ENCODE measurements around the gene RPL14. TPM values are rescaled to one million over a fixed set of nuclear protein-coding genes. Genes with fewer than 3 reads are reported as not detected.

The RPL14 gene
- total and polyA plus RNA-seq, 2 of the 13 experiments (the other 11 are each of a cell fraction or from before 2014, with no cell fraction given): 502 to 1,291 TPM

DNA sequence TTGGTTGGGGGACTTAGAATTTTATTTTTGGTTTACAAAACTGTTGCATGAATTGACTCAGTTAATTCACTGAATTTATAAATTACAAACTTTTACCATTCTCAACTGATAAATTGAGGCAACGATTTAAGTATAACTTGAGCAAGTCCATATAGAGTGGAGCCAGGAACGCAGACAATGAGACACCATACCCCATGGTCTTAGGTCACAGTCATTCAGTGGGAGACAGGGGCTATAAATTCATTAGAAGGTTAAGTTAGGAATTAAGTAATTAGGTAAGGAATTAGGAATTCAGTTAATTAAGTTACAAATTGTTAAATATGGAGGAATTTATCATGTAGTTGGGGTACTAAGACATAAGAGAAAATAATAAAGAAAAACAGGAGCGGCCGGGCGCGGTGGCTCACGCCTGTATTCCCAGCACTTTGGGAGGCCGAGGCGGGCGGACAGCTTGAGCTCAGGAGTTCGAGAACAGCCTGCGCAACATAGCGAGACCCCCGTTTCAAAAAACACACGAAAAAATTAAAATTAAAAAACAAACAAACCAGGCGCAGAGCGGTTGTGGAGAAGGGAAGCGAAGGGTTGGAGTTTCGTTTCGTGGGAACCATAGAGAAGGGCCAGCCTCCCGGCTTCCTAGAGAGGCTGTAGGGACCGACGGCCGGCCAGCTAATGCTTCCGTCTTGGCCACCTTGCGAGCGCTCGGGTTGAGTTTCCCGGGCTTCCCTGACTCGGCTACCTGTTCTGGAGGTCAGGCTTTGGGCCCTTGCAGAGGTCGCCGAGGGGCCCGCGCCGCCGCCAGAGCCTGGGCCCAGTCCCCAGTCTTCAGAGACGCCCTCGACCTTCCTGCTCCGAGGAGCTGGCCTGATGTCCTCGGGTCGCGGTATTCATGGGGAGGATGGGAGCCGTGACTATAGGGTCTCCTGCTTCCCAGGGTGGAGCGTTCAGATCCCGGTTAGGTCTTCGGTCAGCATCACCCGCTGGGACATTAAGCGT, 19.6 kb downstream of the RPL14 start, which contains the start of gene ZNF619 (continued):
- TF ChIP-seq, protein P1, sequence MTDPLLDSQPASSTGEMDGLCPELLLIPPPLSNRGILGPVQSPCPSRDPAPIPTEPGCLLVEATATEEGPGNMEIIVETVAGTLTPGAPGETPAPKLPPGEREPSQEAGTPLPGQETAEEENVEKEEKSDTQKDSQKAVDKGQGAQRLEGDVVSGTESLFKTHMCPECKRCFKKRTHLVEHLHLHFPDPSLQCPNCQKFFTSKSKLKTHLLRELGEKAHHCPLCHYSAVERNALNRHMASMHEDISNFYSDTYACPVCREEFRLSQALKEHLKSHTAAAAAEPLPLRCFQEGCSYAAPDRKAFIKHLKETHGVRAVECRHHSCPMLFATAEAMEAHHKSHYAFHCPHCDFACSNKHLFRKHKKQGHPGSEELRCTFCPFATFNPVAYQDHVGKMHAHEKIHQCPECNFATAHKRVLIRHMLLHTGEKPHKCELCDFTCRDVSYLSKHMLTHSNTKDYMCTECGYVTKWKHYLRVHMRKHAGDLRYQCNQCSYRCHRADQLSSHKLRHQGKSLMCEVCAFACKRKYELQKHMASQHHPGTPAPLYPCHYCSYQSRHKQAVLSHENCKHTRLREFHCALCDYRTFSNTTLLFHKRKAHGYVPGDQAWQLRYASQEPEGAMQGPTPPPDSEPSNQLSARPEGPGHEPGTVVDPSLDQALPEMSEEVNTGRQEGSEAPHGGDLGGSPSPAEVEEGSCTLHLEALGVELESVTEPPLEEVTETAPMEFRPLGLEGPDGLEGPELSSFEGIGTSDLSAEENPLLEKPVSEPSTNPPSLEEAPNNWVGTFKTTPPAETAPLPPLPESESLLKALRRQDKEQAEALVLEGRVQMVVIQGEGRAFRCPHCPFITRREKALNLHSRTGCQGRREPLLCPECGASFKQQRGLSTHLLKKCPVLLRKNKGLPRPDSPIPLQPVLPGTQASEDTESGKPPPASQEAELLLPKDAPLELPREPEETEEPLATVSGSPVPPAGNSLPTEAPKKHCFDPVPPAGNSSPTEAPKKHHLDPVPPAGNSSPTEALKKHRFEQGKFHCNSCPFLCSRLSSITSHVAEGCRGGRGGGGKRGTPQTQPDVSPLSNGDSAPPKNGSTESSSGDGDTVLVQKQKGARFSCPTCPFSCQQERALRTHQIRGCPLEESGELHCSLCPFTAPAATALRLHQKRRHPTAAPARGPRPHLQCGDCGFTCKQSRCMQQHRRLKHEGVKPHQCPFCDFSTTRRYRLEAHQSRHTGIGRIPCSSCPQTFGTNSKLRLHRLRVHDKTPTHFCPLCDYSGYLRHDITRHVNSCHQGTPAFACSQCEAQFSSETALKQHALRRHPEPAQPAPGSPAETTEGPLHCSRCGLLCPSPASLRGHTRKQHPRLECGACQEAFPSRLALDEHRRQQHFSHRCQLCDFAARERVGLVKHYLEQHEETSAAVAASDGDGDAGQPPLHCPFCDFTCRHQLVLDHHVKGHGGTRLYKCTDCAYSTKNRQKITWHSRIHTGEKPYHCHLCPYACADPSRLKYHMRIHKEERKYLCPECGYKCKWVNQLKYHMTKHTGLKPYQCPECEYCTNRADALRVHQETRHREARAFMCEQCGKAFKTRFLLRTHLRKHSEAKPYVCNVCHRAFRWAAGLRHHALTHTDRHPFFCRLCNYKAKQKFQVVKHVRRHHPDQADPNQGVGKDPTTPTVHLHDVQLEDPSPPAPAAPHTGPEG (CRISPR knock-in tag; IDR thresholded peaks at IDR 0.05): peak; percentile 95
- TF ChIP-seq, protein P2, sequence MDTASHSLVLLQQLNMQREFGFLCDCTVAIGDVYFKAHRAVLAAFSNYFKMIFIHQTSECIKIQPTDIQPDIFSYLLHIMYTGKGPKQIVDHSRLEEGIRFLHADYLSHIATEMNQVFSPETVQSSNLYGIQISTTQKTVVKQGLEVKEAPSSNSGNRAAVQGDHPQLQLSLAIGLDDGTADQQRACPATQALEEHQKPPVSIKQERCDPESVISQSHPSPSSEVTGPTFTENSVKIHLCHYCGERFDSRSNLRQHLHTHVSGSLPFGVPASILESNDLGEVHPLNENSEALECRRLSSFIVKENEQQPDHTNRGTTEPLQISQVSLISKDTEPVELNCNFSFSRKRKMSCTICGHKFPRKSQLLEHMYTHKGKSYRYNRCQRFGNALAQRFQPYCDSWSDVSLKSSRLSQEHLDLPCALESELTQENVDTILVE (CRISPR knock-in tag; IDR thresholded peaks at IDR 0.05): no peak
- TF ChIP-seq TGIF2 (CRISPR knock-in tag; IDR thresholded peaks at IDR 0.05) (no peak), RXRA (CRISPR knock-in tag; IDR thresholded peaks at IDR 0.05) (no peak), ZBTB38 (CRISPR knock-in tag; IDR thresholded peaks at IDR 0.05) (no peak), ZSCAN29 (CRISPR knock-in tag; conservative IDR thresholded peaks at IDR 0.05) (peak; percentile 69; the same call in 1 of the 2 replicates), SMAD1 (CRISPR knock-in tag; IDR thresholded peaks at IDR 0.05; ENCODE audit: borderline replicate concordance, low read depth) (0 out of 2 replicates have a peak, but pooled peaks have one; percentile 68), ZNF430 (CRISPR knock-in tag; IDR thresholded peaks at IDR 0.05) (0 out of 2 replicates have a peak, but pooled peaks have one; percentile 43), KAT8 (CRISPR knock-in tag; IDR thresholded peaks at IDR 0.05) (peak; percentile 83)
- TF ChIP-seq, protein P3, sequence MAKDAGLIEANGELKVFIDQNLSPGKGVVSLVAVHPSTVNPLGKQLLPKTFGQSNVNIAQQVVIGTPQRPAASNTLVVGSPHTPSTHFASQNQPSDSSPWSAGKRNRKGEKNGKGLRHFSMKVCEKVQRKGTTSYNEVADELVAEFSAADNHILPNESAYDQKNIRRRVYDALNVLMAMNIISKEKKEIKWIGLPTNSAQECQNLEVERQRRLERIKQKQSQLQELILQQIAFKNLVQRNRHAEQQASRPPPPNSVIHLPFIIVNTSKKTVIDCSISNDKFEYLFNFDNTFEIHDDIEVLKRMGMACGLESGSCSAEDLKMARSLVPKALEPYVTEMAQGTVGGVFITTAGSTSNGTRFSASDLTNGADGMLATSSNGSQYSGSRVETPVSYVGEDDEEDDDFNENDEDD (CRISPR knock-in tag; IDR thresholded peaks at IDR 0.05; ENCODE audit: borderline replicate concordance): peak; percentile 31; the same call in 1 of the 2 replicates
